H9 (cell line): ENCODE data around the gene CDKN2B. TPM values are rescaled to one million over a fixed set of nuclear protein-coding genes. Genes with fewer than 3 reads are reported as not detected.

Experiments
- DNase-seq: peaks from one replicate; pipeline ENCODE4 v3.0.0-alpha.2; 2017
- H2AFZ ChIP-seq: one replicate; pipeline ENCODE4 v1.6.1; 2013; ENCODE audit warnings: mild to moderate bottlenecking, low read length, control low read depth, moderate library complexity
- H2AK5ac ChIP-seq: 2 replicates; pipeline ENCODE4 v1.6.1; 2013; ENCODE audit warnings: low read length, control low read depth, mixed read lengths; ENCODE audit not compliant: insufficient read length
- H2BK120ac ChIP-seq: one replicate; pipeline ENCODE4 v1.6.1; 2013; ENCODE audit warnings: low read depth, mild to moderate bottlenecking, low read length, control low read depth, inconsistent platforms; ENCODE audit not compliant: poor library complexity, severe bottlenecking
- H2BK12ac ChIP-seq: 2 replicates; pipeline ENCODE4 v1.6.1; 2013; ENCODE audit warnings: low read length, control low read depth, mixed read lengths, low read depth; ENCODE audit not compliant: insufficient read length
- H2BK15ac ChIP-seq: 2 replicates; pipeline ENCODE4 v1.6.1; 2013; ENCODE audit warnings: low read depth, low read length, control low read depth
- H2BK20ac ChIP-seq: one replicate; pipeline ENCODE4 v1.6.1; 2013; ENCODE audit warnings: low read depth, mild to moderate bottlenecking, low read length, control low read depth, inconsistent platforms; ENCODE audit not compliant: poor library complexity, severe bottlenecking
- H2BK5ac ChIP-seq: 2 replicates; pipeline ENCODE4 v1.6.1; 2013; ENCODE audit warnings: low read length, control low read depth, mixed read lengths; ENCODE audit not compliant: insufficient read length
- H3K14ac ChIP-seq: 2 replicates; pipeline ENCODE4 v1.6.1; 2013; ENCODE audit warnings: low read length, control low read depth; ENCODE audit not compliant: insufficient read depth
- H3K18ac ChIP-seq: 2 replicates; pipeline ENCODE4 v1.6.1; 2013; ENCODE audit warnings: low read depth, mild to moderate bottlenecking, mixed read lengths, low read length, control low read depth; ENCODE audit not compliant: insufficient read length
- H3K23ac ChIP-seq: 2 replicates; pipeline ENCODE4 v1.6.1; 2013; ENCODE audit warnings: low read length, control low read depth, mixed read lengths, low read depth; ENCODE audit not compliant: insufficient read length
- H3K23me2 ChIP-seq: 2 replicates; pipeline ENCODE4 v1.6.1; 2013; ENCODE audit warnings: low read depth, mild to moderate bottlenecking, mixed read lengths, low read length, control low read depth; ENCODE audit not compliant: insufficient read length, poor library complexity, severe bottlenecking
- H3K27ac ChIP-seq: 2 replicates; pipeline ENCODE4 v1.5.1; 2013; ENCODE audit warnings: low read length, control low read depth, mixed read lengths, low read depth; ENCODE audit not compliant: insufficient read length
- H3K27me3 ChIP-seq: 2 replicates; pipeline ENCODE4 v1.6.1; 2013; ENCODE audit warnings: low read length, control low read depth, inconsistent platforms; ENCODE audit not compliant: insufficient read depth
- H3K4ac ChIP-seq: 2 replicates; pipeline ENCODE4 v1.6.1; 2013; ENCODE audit warnings: low read depth, mild to moderate bottlenecking, control low read depth, inconsistent platforms, low read length, moderate library complexity
- H3K4me1 ChIP-seq: 2 replicates; pipeline ENCODE4 v1.6.1; 2013; ENCODE audit warnings: low read length, control low read depth, inconsistent platforms; ENCODE audit not compliant: insufficient read depth
- H3K4me2 ChIP-seq: 2 replicates; pipeline ENCODE4 v1.6.1; 2013; ENCODE audit warnings: low read length, control low read depth, mixed read lengths; ENCODE audit not compliant: insufficient read length, insufficient read depth
- H3K56ac ChIP-seq: 2 replicates; pipeline ENCODE4 v1.6.1; 2013; ENCODE audit warnings: low read depth, mild to moderate bottlenecking, mixed read lengths, low read length, control low read depth; ENCODE audit not compliant: insufficient read length
- H3K79me1 ChIP-seq: 2 replicates; pipeline ENCODE4 v1.6.1; 2013; ENCODE audit warnings: low read depth, mild to moderate bottlenecking, moderate library complexity, low read length, control low read depth, inconsistent platforms; ENCODE audit not compliant: insufficient read depth, poor library complexity, severe bottlenecking
- H3K79me2 ChIP-seq: 2 replicates; pipeline ENCODE4 v1.6.1; 2013; ENCODE audit warnings: low read length, control low read depth, inconsistent platforms; ENCODE audit not compliant: insufficient read depth
- H3K9ac ChIP-seq: 2 replicates; pipeline ENCODE4 v1.6.1; 2013; ENCODE audit warnings: low read length, control low read depth, mixed read lengths; ENCODE audit not compliant: insufficient read length; ENCODE audit errors: extremely low read depth
- H3K9me3 ChIP-seq: one replicate; pipeline ENCODE4 v1.6.1; 2013; ENCODE audit warnings: low read depth, low read length, inconsistent platforms; ENCODE audit not compliant: control insufficient read depth
- H3T11ph ChIP-seq: one replicate; pipeline ENCODE4 v1.6.1; 2013; ENCODE audit warnings: mild to moderate bottlenecking, low read length, control low read depth, inconsistent platforms
- H4K20me1 ChIP-seq: one replicate; pipeline ENCODE4 v1.6.1; 2013; ENCODE audit not compliant: control insufficient read depth, insufficient read length, insufficient read depth
- H4K5ac ChIP-seq: 2 replicates; pipeline ENCODE4 v1.6.1; 2013; ENCODE audit warnings: low read depth, mild to moderate bottlenecking, mixed read lengths, low read length, control low read depth; ENCODE audit not compliant: insufficient read length
- H4K8ac ChIP-seq: replicated peaks from 2 replicates; pipeline ENCODE4 v1.6.1; 2013; ENCODE audit warnings: low read length, control low read depth, mixed read lengths, low read depth; ENCODE audit not compliant: insufficient read length
- H4K91ac ChIP-seq: 2 replicates; pipeline ENCODE4 v1.6.1; 2013; ENCODE audit warnings: low read depth, mild to moderate bottlenecking, moderate library complexity, mixed read lengths, low read length, control low read depth; ENCODE audit not compliant: insufficient read length
- H3K27ac Mint-ChIP-seq, 3 experiments: 2 replicates in 2 of 3; 3 replicates in 1 of 3; pipeline ENCODE4 v1.8.0; 2020 to 2021; ENCODE audit warnings: mixed read lengths in 3 of 3, mild to moderate bottlenecking in 1 of 3, moderate library complexity in 1 of 3
- H3K27me3 Mint-ChIP-seq: 2 replicates; pipeline ENCODE4 v1.8.0; 2021; ENCODE audit warnings: low read depth, mild to moderate bottlenecking, moderate library complexity, mixed read lengths
- H3K36me3 Mint-ChIP-seq, 3 experiments: 2 replicates in 2 of 3; 3 replicates in 1 of 3; pipeline ENCODE4 v1.8.0; 2020 to 2021; ENCODE audit warnings: low read depth in 3 of 3, mixed read lengths in 3 of 3; ENCODE audit not compliant: insufficient read depth in 1 of 3
- H3K4me1 Mint-ChIP-seq, 2 experiments: 2 replicates each; pipeline ENCODE4 v1.8.0; 2020; ENCODE audit warnings: mixed read lengths in 2 of 2
- H3K4me3 Mint-ChIP-seq, 2 experiments: 2 replicates in 1 of 2; 3 replicates in 1 of 2; pipeline ENCODE4 v1.8.0; 2020 to 2021; ENCODE audit warnings: mild to moderate bottlenecking in 2 of 2, mixed read lengths in 2 of 2, moderate library complexity in 1 of 2
- H3K9me3 Mint-ChIP-seq, 2 experiments: 2 replicates in 1 of 2; 3 replicates in 1 of 2; pipeline ENCODE4 v1.8.0; 2020; ENCODE audit warnings: mild to moderate bottlenecking in 2 of 2, mixed read lengths in 2 of 2, moderate library complexity in 1 of 2
- WGBS: extraction: QIAGEN DNeasy Blood & Tissue Kit; methylation state at CpG from one replicate; pipeline ENCODE4 v1.1.7; 2013; ENCODE audit warnings: missing lambda C conversion rate, low lambda C conversion rate, mixed read lengths; ENCODE audit not compliant: insufficient read length; ENCODE audit errors: extremely low coverage; 5-methylcytosine and 5-hydroxymethylcytosine counted together
- total RNA-seq: library from RNA; stranded (reverse); gene quantifications from 2 replicates; pipeline ENCODE4 v1.2.1, GENCODE V29; 2021
- TF ChIP-seq, protein P1 (sequence below): fragments of 200-600 bp; sonication (generic); conservative IDR thresholded peaks from 3 replicates; pipeline ENCODE4 v1.8.0; 2021; ENCODE audit warnings: antibody characterized with exemption, mild to moderate bottlenecking

Gene CDKN2B
- total RNA-seq, 1 experiment from 2014 or later: 0.13 TPM

DNA sequence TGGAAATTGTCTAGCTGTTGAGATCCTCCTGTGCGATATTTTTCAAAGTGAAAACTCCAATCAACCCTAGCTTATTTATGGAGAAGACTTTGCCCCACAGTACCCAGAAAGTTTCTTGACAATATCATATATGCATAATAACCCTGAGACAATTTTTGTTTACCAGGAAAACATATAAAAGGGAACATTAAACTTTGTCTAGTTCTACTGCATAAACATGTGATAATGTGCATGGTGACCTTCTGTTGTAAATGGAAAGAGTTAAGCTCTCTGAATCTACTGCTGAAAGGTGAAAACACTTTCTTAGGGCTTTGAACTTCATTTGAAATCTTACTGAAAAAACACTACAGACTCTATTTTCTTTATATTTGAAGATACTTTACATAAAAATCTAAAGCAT is 32.2 kb upstream of the CDKN2B start:
- H3K36me3 Mint-ChIP-seq: no peaks in the 10 kb centered on the region
- Histone ChIP-seq H4K91ac (no peak overlapping the region), H3K9ac (no peak overlapping the region), H3K79me1 (no peaks in the 10 kb centered on the region), H2AK5ac (no peak overlapping the region), H3K79me2 (no peaks in the 10 kb centered on the region), H4K8ac (no peak overlapping the region), H3K23ac (no peak overlapping the region), H2BK120ac (no peak overlapping the region), H2BK15ac (no peak overlapping the region), H3T11ph (no peak overlapping the region), H3K56ac (no peak overlapping the region), H2BK12ac (no peak overlapping the region), H4K20me1 (no peaks in the 10 kb centered on the region), H2BK20ac (no peak overlapping the region), H4K5ac (no peak overlapping the region), H3K18ac (no peak overlapping the region), H3K4me2 (no peak overlapping the region), H3K27ac (no peak overlapping the region), H2AFZ (no peak overlapping the region), H3K4ac (no peak overlapping the region), H3K27me3 (no peaks in the 10 kb centered on the region), H2BK5ac (no peak overlapping the region), H3K9me3 (no peaks in the 10 kb centered on the region), H3K4me1 (no peaks in the 10 kb centered on the region; the same call in 1 of the 2 replicates), H3K23me2 (no peaks in the 10 kb centered on the region), H3K14ac (no peak overlapping the region)
- DNase-seq: no peak
- TF ChIP-seq, protein P1, sequence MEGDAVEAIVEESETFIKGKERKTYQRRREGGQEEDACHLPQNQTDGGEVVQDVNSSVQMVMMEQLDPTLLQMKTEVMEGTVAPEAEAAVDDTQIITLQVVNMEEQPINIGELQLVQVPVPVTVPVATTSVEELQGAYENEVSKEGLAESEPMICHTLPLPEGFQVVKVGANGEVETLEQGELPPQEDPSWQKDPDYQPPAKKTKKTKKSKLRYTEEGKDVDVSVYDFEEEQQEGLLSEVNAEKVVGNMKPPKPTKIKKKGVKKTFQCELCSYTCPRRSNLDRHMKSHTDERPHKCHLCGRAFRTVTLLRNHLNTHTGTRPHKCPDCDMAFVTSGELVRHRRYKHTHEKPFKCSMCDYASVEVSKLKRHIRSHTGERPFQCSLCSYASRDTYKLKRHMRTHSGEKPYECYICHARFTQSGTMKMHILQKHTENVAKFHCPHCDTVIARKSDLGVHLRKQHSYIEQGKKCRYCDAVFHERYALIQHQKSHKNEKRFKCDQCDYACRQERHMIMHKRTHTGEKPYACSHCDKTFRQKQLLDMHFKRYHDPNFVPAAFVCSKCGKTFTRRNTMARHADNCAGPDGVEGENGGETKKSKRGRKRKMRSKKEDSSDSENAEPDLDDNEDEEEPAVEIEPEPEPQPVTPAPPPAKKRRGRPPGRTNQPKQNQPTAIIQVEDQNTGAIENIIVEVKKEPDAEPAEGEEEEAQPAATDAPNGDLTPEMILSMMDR: no peak
- H3K4me1 Mint-ChIP-seq: 0 out of 4 replicates have a peak, but pooled peaks cover 0 to 4% of the 10 kb centered on the region in 2 experiments
- no peaks in the 10 kb centered on the region for H3K27me3 Mint-ChIP-seq
- no peaks in the 10 kb centered on the region for H3K9me3 Mint-ChIP-seq
- no CpG with 5 or more reads among the region's 1 CpG for WGBS
- H3K27ac Mint-ChIP-seq: no peak overlapping the region
- H3K4me3 Mint-ChIP-seq: no peak overlapping the region
